H9 (cell line): Measurements from ENCODE around the gene ASF1B. TPM values are rescaled to one million over a fixed set of nuclear protein-coding genes. Genes with fewer than 3 reads are reported as not detected.

Experiments used
- DNase-seq: peaks from one replicate; pipeline ENCODE4 v3.0.0-alpha.2; 2017
- H2AFZ ChIP-seq: one replicate; pipeline ENCODE4 v1.6.1; 2013; ENCODE audit warnings: mild to moderate bottlenecking, low read length, control low read depth, moderate library complexity
- H2AK5ac ChIP-seq: 2 replicates; pipeline ENCODE4 v1.6.1; 2013; ENCODE audit warnings: low read length, control low read depth, mixed read lengths; ENCODE audit not compliant: insufficient read length
- H2BK120ac ChIP-seq: one replicate; pipeline ENCODE4 v1.6.1; 2013; ENCODE audit warnings: low read depth, mild to moderate bottlenecking, low read length, control low read depth, inconsistent platforms; ENCODE audit not compliant: poor library complexity, severe bottlenecking
- H2BK12ac ChIP-seq: 2 replicates; pipeline ENCODE4 v1.6.1; 2013; ENCODE audit warnings: low read length, control low read depth, mixed read lengths, low read depth; ENCODE audit not compliant: insufficient read length
- H2BK15ac ChIP-seq: 2 replicates; pipeline ENCODE4 v1.6.1; 2013; ENCODE audit warnings: low read depth, low read length, control low read depth
- H2BK20ac ChIP-seq: one replicate; pipeline ENCODE4 v1.6.1; 2013; ENCODE audit warnings: low read depth, mild to moderate bottlenecking, low read length, control low read depth, inconsistent platforms; ENCODE audit not compliant: poor library complexity, severe bottlenecking
- H2BK5ac ChIP-seq: 2 replicates; pipeline ENCODE4 v1.6.1; 2013; ENCODE audit warnings: low read length, control low read depth, mixed read lengths; ENCODE audit not compliant: insufficient read length
- H3K14ac ChIP-seq: 2 replicates; pipeline ENCODE4 v1.6.1; 2013; ENCODE audit warnings: low read length, control low read depth; ENCODE audit not compliant: insufficient read depth
- H3K18ac ChIP-seq: 2 replicates; pipeline ENCODE4 v1.6.1; 2013; ENCODE audit warnings: low read depth, mild to moderate bottlenecking, mixed read lengths, low read length, control low read depth; ENCODE audit not compliant: insufficient read length
- H3K23ac ChIP-seq: 2 replicates; pipeline ENCODE4 v1.6.1; 2013; ENCODE audit warnings: low read length, control low read depth, mixed read lengths, low read depth; ENCODE audit not compliant: insufficient read length
- H3K23me2 ChIP-seq: 2 replicates; pipeline ENCODE4 v1.6.1; 2013; ENCODE audit warnings: low read depth, mild to moderate bottlenecking, mixed read lengths, low read length, control low read depth; ENCODE audit not compliant: insufficient read length, poor library complexity, severe bottlenecking
- H3K27ac ChIP-seq: 2 replicates; pipeline ENCODE4 v1.5.1; 2013; ENCODE audit warnings: low read length, control low read depth, mixed read lengths, low read depth; ENCODE audit not compliant: insufficient read length
- H3K27me3 ChIP-seq: 2 replicates; pipeline ENCODE4 v1.6.1; 2013; ENCODE audit warnings: low read length, control low read depth, inconsistent platforms; ENCODE audit not compliant: insufficient read depth
- H3K4ac ChIP-seq: 2 replicates; pipeline ENCODE4 v1.6.1; 2013; ENCODE audit warnings: low read depth, mild to moderate bottlenecking, control low read depth, inconsistent platforms, low read length, moderate library complexity
- H3K4me1 ChIP-seq: 2 replicates; pipeline ENCODE4 v1.6.1; 2013; ENCODE audit warnings: low read length, control low read depth, inconsistent platforms; ENCODE audit not compliant: insufficient read depth
- H3K4me2 ChIP-seq: 2 replicates; pipeline ENCODE4 v1.6.1; 2013; ENCODE audit warnings: low read length, control low read depth, mixed read lengths; ENCODE audit not compliant: insufficient read length, insufficient read depth
- H3K56ac ChIP-seq: 2 replicates; pipeline ENCODE4 v1.6.1; 2013; ENCODE audit warnings: low read depth, mild to moderate bottlenecking, mixed read lengths, low read length, control low read depth; ENCODE audit not compliant: insufficient read length
- H3K79me1 ChIP-seq: 2 replicates; pipeline ENCODE4 v1.6.1; 2013; ENCODE audit warnings: low read depth, mild to moderate bottlenecking, moderate library complexity, low read length, control low read depth, inconsistent platforms; ENCODE audit not compliant: insufficient read depth, poor library complexity, severe bottlenecking
- H3K79me2 ChIP-seq: 2 replicates; pipeline ENCODE4 v1.6.1; 2013; ENCODE audit warnings: low read length, control low read depth, inconsistent platforms; ENCODE audit not compliant: insufficient read depth
- H3K9ac ChIP-seq: 2 replicates; pipeline ENCODE4 v1.6.1; 2013; ENCODE audit warnings: low read length, control low read depth, mixed read lengths; ENCODE audit not compliant: insufficient read length; ENCODE audit errors: extremely low read depth
- H3K9me3 ChIP-seq: one replicate; pipeline ENCODE4 v1.6.1; 2013; ENCODE audit warnings: low read depth, low read length, inconsistent platforms; ENCODE audit not compliant: control insufficient read depth
- H3T11ph ChIP-seq: one replicate; pipeline ENCODE4 v1.6.1; 2013; ENCODE audit warnings: mild to moderate bottlenecking, low read length, control low read depth, inconsistent platforms
- H4K20me1 ChIP-seq: one replicate; pipeline ENCODE4 v1.6.1; 2013; ENCODE audit not compliant: control insufficient read depth, insufficient read length, insufficient read depth
- H4K5ac ChIP-seq: 2 replicates; pipeline ENCODE4 v1.6.1; 2013; ENCODE audit warnings: low read depth, mild to moderate bottlenecking, mixed read lengths, low read length, control low read depth; ENCODE audit not compliant: insufficient read length
- H4K8ac ChIP-seq: replicated peaks from 2 replicates; pipeline ENCODE4 v1.6.1; 2013; ENCODE audit warnings: low read length, control low read depth, mixed read lengths, low read depth; ENCODE audit not compliant: insufficient read length
- H4K91ac ChIP-seq: 2 replicates; pipeline ENCODE4 v1.6.1; 2013; ENCODE audit warnings: low read depth, mild to moderate bottlenecking, moderate library complexity, mixed read lengths, low read length, control low read depth; ENCODE audit not compliant: insufficient read length
- H3K27ac Mint-ChIP-seq, 3 experiments: 2 replicates in 2 of 3; 3 replicates in 1 of 3; pipeline ENCODE4 v1.8.0; 2020 to 2021; ENCODE audit warnings: mixed read lengths in 3 of 3, mild to moderate bottlenecking in 1 of 3, moderate library complexity in 1 of 3
- H3K27me3 Mint-ChIP-seq: 2 replicates; pipeline ENCODE4 v1.8.0; 2021; ENCODE audit warnings: low read depth, mild to moderate bottlenecking, moderate library complexity, mixed read lengths
- H3K36me3 Mint-ChIP-seq, 3 experiments: 2 replicates in 2 of 3; 3 replicates in 1 of 3; pipeline ENCODE4 v1.8.0; 2020 to 2021; ENCODE audit warnings: low read depth in 3 of 3, mixed read lengths in 3 of 3; ENCODE audit not compliant: insufficient read depth in 1 of 3
- H3K4me1 Mint-ChIP-seq, 2 experiments: 2 replicates each; pipeline ENCODE4 v1.8.0; 2020; ENCODE audit warnings: mixed read lengths in 2 of 2
- H3K4me3 Mint-ChIP-seq, 2 experiments: 2 replicates in 1 of 2; 3 replicates in 1 of 2; pipeline ENCODE4 v1.8.0; 2020 to 2021; ENCODE audit warnings: mild to moderate bottlenecking in 2 of 2, mixed read lengths in 2 of 2, moderate library complexity in 1 of 2
- H3K9me3 Mint-ChIP-seq, 2 experiments: 2 replicates in 1 of 2; 3 replicates in 1 of 2; pipeline ENCODE4 v1.8.0; 2020; ENCODE audit warnings: mild to moderate bottlenecking in 2 of 2, mixed read lengths in 2 of 2, moderate library complexity in 1 of 2
- CTCF ChIP-seq: fragments of 200-600 bp; sonication (generic); conservative IDR thresholded peaks from 3 replicates; pipeline ENCODE4 v1.8.0; 2021; ENCODE audit warnings: antibody characterized with exemption, mild to moderate bottlenecking
- WGBS: extraction: QIAGEN DNeasy Blood & Tissue Kit; methylation state at CpG from one replicate; pipeline ENCODE4 v1.1.7; 2013; ENCODE audit warnings: missing lambda C conversion rate, low lambda C conversion rate, mixed read lengths; ENCODE audit not compliant: insufficient read length; ENCODE audit errors: extremely low coverage; 5-methylcytosine and 5-hydroxymethylcytosine counted together
- total RNA-seq: library from RNA; stranded (reverse); gene quantifications from 2 replicates; pipeline ENCODE4 v1.2.1, GENCODE V29; 2021

The ASF1B gene
- total RNA-seq, 1 experiment from 2014 or later: 46.6 TPM

- H3K9me3 Mint-ChIP-seq: no peaks in the 10 kb centered on the region
- H3K18ac ChIP-seq: no peak overlapping the region
- H4K5ac ChIP-seq: no peak overlapping the region
- whole genome bisulfite sequencing: no CpG with 5 or more reads among the region's 6 CpGs
- no peak overlapping the region for H2BK120ac ChIP-seq
- H2BK12ac ChIP-seq: no peak overlapping the region
- no peak overlapping the region for H3K4me2 ChIP-seq
- no peaks in the 10 kb centered on the region for H3K79me1 ChIP-seq
- H2BK15ac ChIP-seq: no peak overlapping the region
- H3K27me3 Mint-ChIP-seq: peaks cover 2% of the 10 kb centered on the region; the same call in 1 of the 2 replicates
- H2AK5ac ChIP-seq: no peak overlapping the region
- H3K23me2 ChIP-seq: no peaks in the 10 kb centered on the region
- no peak overlapping the region for H3K4me3 Mint-ChIP-seq
- no peaks in the 10 kb centered on the region for H4K20me1 ChIP-seq
- no peaks in the 10 kb centered on the region for H3K4me1 ChIP-seq
- no peak for TF ChIP-seq CTCF
- no peak overlapping the region for H3K9ac ChIP-seq
- no peak overlapping the region for H3K14ac ChIP-seq
- no peak for DNase-seq
- H3K27ac ChIP-seq: no peak overlapping the region
- H3K27ac Mint-ChIP-seq: no peak overlapping the region; a peak in 1 of 7 replicates
- no peak overlapping the region for H2BK5ac ChIP-seq
- no peak overlapping the region for H3T11ph ChIP-seq
- no peak overlapping the region for H4K8ac ChIP-seq
- H3K27me3 ChIP-seq: no peaks in the 10 kb centered on the region
- no peak overlapping the region for H2BK20ac ChIP-seq
- no peaks in the 10 kb centered on the region for H3K79me2 ChIP-seq
- no peaks in the 10 kb centered on the region for H3K9me3 ChIP-seq
- H3K36me3 Mint-ChIP-seq: peaks cover 2 to 40% (median 17%) of the 10 kb centered on the region in 3 experiments; a peak in 5 of 7 replicates
- H3K56ac ChIP-seq: no peak overlapping the region
- H3K23ac ChIP-seq: no peak overlapping the region
- H2AFZ ChIP-seq: no peak overlapping the region
- no peaks in the 10 kb centered on the region for H3K4me1 Mint-ChIP-seq
- no peak overlapping the region for H3K4ac ChIP-seq
- no peak overlapping the region for H4K91ac ChIP-seq
Measured at GRCh38 chr19:14101003-14101545, 35.3 kb downstream of the ASF1B start.
